Activated CD8-positive, alpha-beta T cell treated with anti-CD3 and anti-CD28 coated beads for 36 hours (primary cell): ENCODE measurements around the gene TAF11L2. TPM values are rescaled to one million over a fixed set of nuclear protein-coding genes. Genes with fewer than 3 reads are reported as not detected.
"Not testable (repeated sequence)": the region's sequence is repeated elsewhere in the genome, so short reads cannot be mapped to it uniquely, and the experiment has no call there.

Source experiments
- ATAC-seq: fragments of 200-7000 bp; cut with Tn5 transposase; one replicate; pipeline ENCODE4 v1.10.0; 2021; ENCODE audit warnings: mild to moderate bottlenecking, moderate library complexity
- CTCF ChIA-PET: fragments of 350-600 bp; sonication (Branson Sonifier 250); formaldehyde crosslinking; loops from one replicate; lab custom pipeline; 2021; ENCODE audit warnings: antibody characterized with exemption; lab: Charles Lee
- POLR2A ChIA-PET: fragments of 350-600 bp; sonication (Branson Sonifier 250); formaldehyde crosslinking; loops from one replicate; lab custom pipeline; 2021; ENCODE audit warnings: antibody characterized with exemption; lab: Charles Lee
- DNase-seq: peaks from one replicate; pipeline ENCODE4 v3.0.0-alpha.2; 2020
- H3K27ac Mint-ChIP-seq: one replicate; pipeline ENCODE4 v1.8.0; 2021; ENCODE audit warnings: mild to moderate bottlenecking, mixed read lengths
- H3K27me3 Mint-ChIP-seq: one replicate; pipeline ENCODE4 v1.8.0; 2021; ENCODE audit warnings: mixed read lengths
- H3K36me3 Mint-ChIP-seq: one replicate; pipeline ENCODE4 v1.8.0; 2021; ENCODE audit warnings: low read depth, mixed read lengths
- H3K4me1 Mint-ChIP-seq: one replicate; pipeline ENCODE4 v1.8.0; 2021; ENCODE audit warnings: low read depth, mixed read lengths
- H3K4me3 Mint-ChIP-seq: one replicate; pipeline ENCODE4 v1.8.0; 2021; ENCODE audit warnings: mild to moderate bottlenecking, moderate library complexity, mixed read lengths
- H3K9me3 Mint-ChIP-seq: one replicate; pipeline ENCODE4 v1.8.0; 2021; ENCODE audit warnings: mixed read lengths
- intact Hi-C: fragments of 100-400 bp; cut with micrococcal nuclease; formaldehyde crosslinking; loops from one replicate; pipeline ENCODE4 v1.10.0; 2022
- total RNA-seq, 2 experiments: library from RNA; stranded (reverse); gene quantifications; one replicate each; pipeline ENCODE4 v1.2.3, GENCODE V29; 2021
- TF ChIP-seq, protein P1 (sequence below): fragments of 200-600 bp; IDR thresholded peaks from one replicate; pipeline ENCODE4 v1.8.0; 2022; ENCODE audit warnings: antibody characterized with exemption, mild to moderate bottlenecking

Gene TAF11L2
- total RNA-seq, 2 experiments from 2014 or later = not detected

DNA sequence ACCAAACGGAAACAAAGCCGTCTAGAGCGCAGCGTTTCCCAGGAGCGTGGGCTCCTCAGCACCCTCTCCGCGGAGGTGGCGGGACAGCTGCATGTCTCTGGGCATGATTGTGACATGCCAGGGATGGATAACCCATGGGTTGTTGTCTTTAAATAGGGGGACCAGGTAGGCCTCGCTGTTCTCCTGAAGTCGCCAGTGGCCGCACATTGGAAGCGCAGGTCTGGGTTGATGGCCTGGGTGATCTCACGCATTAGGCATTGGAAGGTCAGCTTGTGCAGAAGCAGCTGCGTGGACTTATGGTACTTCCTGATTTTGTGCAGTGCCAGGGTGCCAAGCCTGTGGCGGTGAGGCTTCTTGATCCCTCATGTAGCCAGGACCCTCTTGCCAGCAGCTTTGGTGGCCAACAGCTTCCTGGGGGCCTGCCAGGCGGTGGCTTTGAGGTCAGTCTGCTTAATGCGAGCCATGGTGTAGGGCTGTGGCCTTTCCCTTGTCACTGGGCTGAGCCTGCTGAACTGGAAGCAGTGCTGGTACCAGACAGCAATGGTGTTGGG lies 13.8 kb downstream of the TAF11L2 start:
- ChIA-PET POLR2A (no interaction called here), CTCF (no interaction called here)
- DNase-seq (no peak), ATAC-seq (no peak)
- Mint-ChIP-seq H3K27ac (no peak overlapping the region), H3K4me1 (no peaks in the 10 kb centered on the region), H3K27me3 (no peaks in the 10 kb centered on the region), H3K4me3 (no peak overlapping the region), H3K9me3 (no peaks in the 10 kb centered on the region), H3K36me3 (no peaks in the 10 kb centered on the region)
- TF ChIP-seq, protein P1, sequence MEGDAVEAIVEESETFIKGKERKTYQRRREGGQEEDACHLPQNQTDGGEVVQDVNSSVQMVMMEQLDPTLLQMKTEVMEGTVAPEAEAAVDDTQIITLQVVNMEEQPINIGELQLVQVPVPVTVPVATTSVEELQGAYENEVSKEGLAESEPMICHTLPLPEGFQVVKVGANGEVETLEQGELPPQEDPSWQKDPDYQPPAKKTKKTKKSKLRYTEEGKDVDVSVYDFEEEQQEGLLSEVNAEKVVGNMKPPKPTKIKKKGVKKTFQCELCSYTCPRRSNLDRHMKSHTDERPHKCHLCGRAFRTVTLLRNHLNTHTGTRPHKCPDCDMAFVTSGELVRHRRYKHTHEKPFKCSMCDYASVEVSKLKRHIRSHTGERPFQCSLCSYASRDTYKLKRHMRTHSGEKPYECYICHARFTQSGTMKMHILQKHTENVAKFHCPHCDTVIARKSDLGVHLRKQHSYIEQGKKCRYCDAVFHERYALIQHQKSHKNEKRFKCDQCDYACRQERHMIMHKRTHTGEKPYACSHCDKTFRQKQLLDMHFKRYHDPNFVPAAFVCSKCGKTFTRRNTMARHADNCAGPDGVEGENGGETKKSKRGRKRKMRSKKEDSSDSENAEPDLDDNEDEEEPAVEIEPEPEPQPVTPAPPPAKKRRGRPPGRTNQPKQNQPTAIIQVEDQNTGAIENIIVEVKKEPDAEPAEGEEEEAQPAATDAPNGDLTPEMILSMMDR = no peak
- intact Hi-C loops = no loop called here

DNA sequence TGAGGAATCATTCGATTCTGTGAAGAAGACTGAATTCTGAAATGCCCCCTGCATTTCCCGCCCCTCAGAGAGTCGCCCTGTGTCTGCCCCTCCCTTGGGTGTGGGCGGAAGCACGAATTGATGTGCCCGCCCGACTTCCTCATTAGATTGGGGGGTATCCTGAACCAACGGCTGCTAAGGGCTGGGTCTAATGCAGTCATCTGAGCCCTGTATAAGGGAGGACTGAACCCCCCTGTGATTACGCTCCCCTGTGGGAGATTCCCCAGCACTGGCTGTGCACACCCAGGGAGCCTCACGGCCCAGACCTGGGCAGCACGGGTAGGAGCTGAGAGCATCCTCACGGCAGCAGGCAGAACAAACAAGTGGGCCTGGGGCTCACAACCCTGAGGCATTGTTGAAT lies 19.5 kb downstream of the TAF11L2 start:
- H3K9me3 Mint-ChIP-seq, H3K27me3 Mint-ChIP-seq, H3K27ac Mint-ChIP-seq, POLR2A ChIA-PET, intact Hi-C loops, ATAC-seq, H3K36me3 Mint-ChIP-seq, H3K4me1 Mint-ChIP-seq, CTCF ChIA-PET, H3K4me3 Mint-ChIP-seq: not testable (repeated sequence)
- DNase-seq = peak; percentile 2

DNA sequence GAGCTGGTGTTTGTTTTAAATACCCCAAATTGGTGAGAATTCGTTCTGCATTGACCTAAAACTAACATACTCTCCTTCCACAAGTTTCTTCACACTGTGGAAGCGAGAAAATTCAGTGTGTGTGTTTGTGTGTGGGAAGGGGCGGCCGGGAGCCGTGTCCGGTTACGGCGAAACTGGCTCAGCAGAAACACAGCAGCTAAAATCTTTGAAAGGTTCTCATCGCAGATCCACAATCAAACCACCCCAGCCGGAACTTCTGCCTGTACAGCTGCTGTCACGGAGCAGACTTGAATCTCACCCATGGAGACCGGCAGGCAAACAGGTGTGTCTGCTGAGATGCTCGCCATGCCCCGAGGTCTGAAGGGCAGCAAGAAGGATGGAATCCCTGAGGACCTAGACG lies 20.0 kb downstream of the TAF11L2 start, which contains the start of gene TAF11L3:
Gene TAF11L3 (plus strand): TSS at position 301 of the 400 bp plus-strand sequence.
- H3K4me1 Mint-ChIP-seq, H3K9me3 Mint-ChIP-seq, H3K36me3 Mint-ChIP-seq, intact Hi-C loops, POLR2A ChIA-PET, H3K27me3 Mint-ChIP-seq, DNase-seq, H3K4me3 Mint-ChIP-seq, ATAC-seq, H3K27ac Mint-ChIP-seq, CTCF ChIA-PET: not testable (repeated sequence)

DNA sequence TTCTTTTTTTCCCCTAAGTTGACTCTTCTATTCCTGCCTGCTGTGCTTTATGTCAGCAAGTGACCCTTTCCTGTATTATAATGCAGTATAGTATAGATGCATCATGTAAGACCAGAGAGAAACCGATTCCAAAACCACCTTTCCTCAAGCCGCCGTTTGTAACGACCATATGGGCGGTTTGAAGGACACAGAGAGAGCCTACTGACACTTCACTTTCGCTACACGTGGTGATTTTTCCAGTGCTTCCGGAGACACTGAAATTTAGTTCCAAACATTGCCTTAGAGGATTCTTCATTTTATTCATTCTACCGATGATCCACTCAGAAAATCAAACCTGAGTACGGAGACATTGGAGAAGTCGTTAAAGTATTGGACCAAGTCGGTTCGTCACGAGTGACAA lies 21.5 kb downstream of the TAF11L2 start:
- H3K4me1 Mint-ChIP-seq, H3K27ac Mint-ChIP-seq, intact Hi-C loops, POLR2A ChIA-PET, H3K9me3 Mint-ChIP-seq, H3K36me3 Mint-ChIP-seq, H3K27me3 Mint-ChIP-seq, ATAC-seq, CTCF ChIA-PET, DNase-seq, H3K4me3 Mint-ChIP-seq: not testable (repeated sequence)

DNA sequence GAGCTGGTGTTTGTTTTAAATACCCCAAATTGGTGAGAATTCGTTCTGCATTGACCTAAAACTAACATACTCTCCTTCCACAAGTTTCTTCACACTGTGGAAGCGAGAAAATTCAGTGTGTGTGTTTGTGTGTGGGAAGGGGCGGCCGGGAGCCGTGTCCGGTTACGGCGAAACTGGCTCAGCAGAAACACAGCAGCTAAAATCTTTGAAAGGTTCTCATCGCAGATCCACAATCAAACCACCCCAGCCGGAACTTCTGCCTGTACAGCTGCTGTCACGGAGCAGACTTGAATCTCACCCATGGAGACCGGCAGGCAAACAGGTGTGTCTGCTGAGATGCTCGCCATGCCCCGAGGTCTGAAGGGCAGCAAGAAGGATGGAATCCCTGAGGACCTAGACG lies 23.5 kb downstream of the TAF11L2 start, which contains the start of gene TAF11L4:
Gene TAF11L4 (plus strand): TSS at position 301 of the 400 bp plus-strand sequence.
- not testable (repeated sequence) for H3K27me3 Mint-ChIP-seq, H3K27ac Mint-ChIP-seq

DNA sequence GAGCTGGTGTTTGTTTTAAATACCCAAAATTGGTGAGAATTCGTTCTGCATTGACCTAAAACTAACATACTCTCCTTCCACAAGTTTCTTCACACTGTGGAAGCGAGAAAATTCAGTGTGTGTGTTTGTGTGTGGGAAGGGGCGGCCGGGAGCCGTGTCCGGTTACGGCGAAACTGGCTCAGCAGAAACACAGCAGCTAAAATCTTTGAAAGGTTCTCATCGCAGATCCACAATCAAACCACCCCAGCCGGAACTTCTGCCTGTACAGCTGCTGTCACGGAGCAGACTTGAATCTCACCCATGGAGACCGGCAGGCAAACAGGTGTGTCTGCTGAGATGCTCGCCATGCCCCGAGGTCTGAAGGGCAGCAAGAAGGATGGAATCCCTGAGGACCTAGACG lies 26.9 kb downstream of the TAF11L2 start, which contains the start of gene TAF11L5:
Gene TAF11L5 (plus strand): TSS at position 301 of the 400 bp plus-strand sequence.
- ATAC-seq, intact Hi-C loops, H3K4me3 Mint-ChIP-seq, H3K9me3 Mint-ChIP-seq, H3K36me3 Mint-ChIP-seq, H3K27me3 Mint-ChIP-seq, CTCF ChIA-PET, POLR2A ChIA-PET, H3K27ac Mint-ChIP-seq, DNase-seq, H3K4me1 Mint-ChIP-seq: not testable (repeated sequence)

More for the DNA sequence above, 23.5 kb downstream of the TAF11L2 start, which contains the start of gene TAF11L4:
- POLR2A ChIA-PET, ATAC-seq, H3K4me3 Mint-ChIP-seq, H3K36me3 Mint-ChIP-seq, intact Hi-C loops, H3K9me3 Mint-ChIP-seq, DNase-seq, CTCF ChIA-PET, H3K4me1 Mint-ChIP-seq: not testable (repeated sequence)

DNA sequence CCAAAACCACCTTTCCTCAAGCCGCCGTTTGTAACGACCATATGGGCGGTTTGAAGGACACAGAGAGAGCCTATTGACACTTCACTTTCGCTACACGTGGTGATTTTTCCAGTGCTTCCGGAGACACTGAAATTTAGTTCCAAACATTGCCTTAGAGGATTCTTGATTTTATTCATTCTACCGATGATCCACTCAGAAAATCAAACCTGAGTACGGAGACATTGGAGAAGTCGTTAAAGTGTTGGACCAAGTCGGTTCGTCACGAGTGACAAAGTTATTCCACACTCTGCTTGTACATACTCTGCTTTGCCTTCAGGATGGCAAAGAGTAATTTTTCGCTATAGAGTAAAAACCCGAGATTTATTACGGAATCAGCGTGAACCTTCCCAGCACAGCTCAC lies 28.5 kb downstream of the TAF11L2 start:
- ATAC-seq, POLR2A ChIA-PET, DNase-seq, H3K9me3 Mint-ChIP-seq, H3K4me1 Mint-ChIP-seq, CTCF ChIA-PET, H3K27ac Mint-ChIP-seq, intact Hi-C loops, H3K4me3 Mint-ChIP-seq, H3K36me3 Mint-ChIP-seq, H3K27me3 Mint-ChIP-seq: not testable (repeated sequence)

DNA sequence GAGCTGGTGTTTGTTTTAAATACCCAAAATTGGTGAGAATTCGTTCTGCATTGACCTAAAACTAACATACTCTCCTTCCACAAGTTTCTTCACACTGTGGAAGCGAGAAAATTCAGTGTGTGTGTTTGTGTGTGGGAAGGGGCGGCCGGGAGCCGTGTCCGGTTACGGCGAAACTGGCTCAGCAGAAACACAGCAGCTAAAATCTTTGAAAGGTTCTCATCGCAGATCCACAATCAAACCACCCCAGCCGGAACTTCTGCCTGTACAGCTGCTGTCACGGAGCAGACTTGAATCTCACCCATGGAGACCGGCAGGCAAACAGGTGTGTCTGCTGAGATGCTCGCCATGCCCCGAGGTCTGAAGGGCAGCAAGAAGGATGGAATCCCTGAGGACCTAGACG lies 30.3 kb downstream of the TAF11L2 start, which contains the start of gene TAF11L6:
Gene TAF11L6 (plus strand): TSS at position 301 of the 400 bp plus-strand sequence.
- DNase-seq, ATAC-seq, H3K27ac Mint-ChIP-seq, H3K9me3 Mint-ChIP-seq, intact Hi-C loops, H3K27me3 Mint-ChIP-seq, H3K4me1 Mint-ChIP-seq, POLR2A ChIA-PET, H3K4me3 Mint-ChIP-seq, CTCF ChIA-PET, H3K36me3 Mint-ChIP-seq: not testable (repeated sequence)

Other genes with a start within 250 kb of the TAF11L2 start
- gene TAF11L3, start 20.1 kb downstream of the TAF11L2 start, total RNA-seq = not detected
- gene TAF11L4, start 23.6 kb downstream of the TAF11L2 start, total RNA-seq = not detected
- gene TAF11L5, start 27.0 kb downstream of the TAF11L2 start, total RNA-seq = not detected
- not detected for gene TAF11L6, start 30.4 kb downstream of the TAF11L2 start, total RNA-seq
- not detected for gene TAF11L7, start 87.5 kb downstream of the TAF11L2 start, total RNA-seq
- not detected for gene TAF11L8, start 92.7 kb downstream of the TAF11L2 start, total RNA-seq
- gene TAF11L9, start 96.2 kb downstream of the TAF11L2 start, total RNA-seq = not detected
- gene TAF11L10, start 99.6 kb downstream of the TAF11L2 start, total RNA-seq = not detected
- not detected for gene TAF11L11, start 106.0 kb downstream of the TAF11L2 start, total RNA-seq
- not detected for gene TAF11L12, start 112.2 kb downstream of the TAF11L2 start, total RNA-seq
- not detected for gene TAF11L13, start 133.9 kb downstream of the TAF11L2 start, total RNA-seq
- gene TAF11L14, start 136.2 kb downstream of the TAF11L2 start, total RNA-seq = not detected